ENCODE data around the gene MTTP. TPM values are rescaled to one million over a fixed set of nuclear protein-coding genes. Genes with fewer than 3 reads are reported as not detected.

Gene MTTP
- total and polyA plus RNA-seq, 2 experiments from 2014 or later = 40.1 to 92.2 TPM

- H3K9me2 ChIP-seq (replicated peaks; ENCODE audit: insufficient read depth) = no peaks in the 10 kb centered on the region
- no peaks in the 10 kb centered on the region for H4K20me1 ChIP-seq (ENCODE audit: insufficient read depth, poor library complexity, severe bottlenecking)
- no peaks in the 10 kb centered on the region for H3K27me3 ChIP-seq
- no peaks in the 10 kb centered on the region for H3K4me1 ChIP-seq (ENCODE audit: insufficient read depth)
- no peaks in the 10 kb centered on the region for H3K9me3 ChIP-seq (ENCODE audit: low read depth)
- H3K4me2 ChIP-seq = no peak overlapping the region
- H3K36me3 ChIP-seq (replicated peaks; ENCODE audit: insufficient read depth, low read depth) = no peaks in the 10 kb centered on the region
- H2AFZ ChIP-seq = no peak overlapping the region
- DNase-seq (ENCODE audit: low spot score) = no peak
- TF ChIP-seq, protein P1, sequence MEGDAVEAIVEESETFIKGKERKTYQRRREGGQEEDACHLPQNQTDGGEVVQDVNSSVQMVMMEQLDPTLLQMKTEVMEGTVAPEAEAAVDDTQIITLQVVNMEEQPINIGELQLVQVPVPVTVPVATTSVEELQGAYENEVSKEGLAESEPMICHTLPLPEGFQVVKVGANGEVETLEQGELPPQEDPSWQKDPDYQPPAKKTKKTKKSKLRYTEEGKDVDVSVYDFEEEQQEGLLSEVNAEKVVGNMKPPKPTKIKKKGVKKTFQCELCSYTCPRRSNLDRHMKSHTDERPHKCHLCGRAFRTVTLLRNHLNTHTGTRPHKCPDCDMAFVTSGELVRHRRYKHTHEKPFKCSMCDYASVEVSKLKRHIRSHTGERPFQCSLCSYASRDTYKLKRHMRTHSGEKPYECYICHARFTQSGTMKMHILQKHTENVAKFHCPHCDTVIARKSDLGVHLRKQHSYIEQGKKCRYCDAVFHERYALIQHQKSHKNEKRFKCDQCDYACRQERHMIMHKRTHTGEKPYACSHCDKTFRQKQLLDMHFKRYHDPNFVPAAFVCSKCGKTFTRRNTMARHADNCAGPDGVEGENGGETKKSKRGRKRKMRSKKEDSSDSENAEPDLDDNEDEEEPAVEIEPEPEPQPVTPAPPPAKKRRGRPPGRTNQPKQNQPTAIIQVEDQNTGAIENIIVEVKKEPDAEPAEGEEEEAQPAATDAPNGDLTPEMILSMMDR (IDR thresholded peaks at IDR 0.05; ENCODE audit: poor library complexity) = no peak
- TF ChIP-seq EZH2phosphoT487 (IDR thresholded peaks at IDR 0.05; ENCODE audit: low read depth, severe bottlenecking, unreplicated experiment) (no peak), EZH2 (IDR thresholded peaks at IDR 0.05; ENCODE audit: borderline replicate concordance) (no peak)
- no peak overlapping the region for H3K27ac ChIP-seq
- no peak overlapping the region for H3K4me3 ChIP-seq
- H3K79me2 ChIP-seq = no peaks in the 10 kb centered on the region
- 88% methylated on average over 2 of the region's 2 CpGs for WGBS (ENCODE audit: low lambda C conversion rate, missing lambda C conversion rate)
Measured at GRCh38 chr4:99606716-99607115, 32.1 kb downstream of the MTTP start.

GRCh38 chr4:99608417-99608816 is 33.8 kb downstream of the MTTP start:
- Histone ChIP-seq H3K27me3 (no peaks in the 10 kb centered on the region), H3K4me1 (ENCODE audit: insufficient read depth) (no peaks in the 10 kb centered on the region), H3K36me3 (replicated peaks; ENCODE audit: insufficient read depth, low read depth) (no peaks in the 10 kb centered on the region), H2AFZ (no peak overlapping the region), H3K9me3 (ENCODE audit: low read depth) (no peaks in the 10 kb centered on the region), H4K20me1 (ENCODE audit: insufficient read depth, poor library complexity, severe bottlenecking) (no peaks in the 10 kb centered on the region), H3K4me2 (no peak overlapping the region), H3K9me2 (replicated peaks; ENCODE audit: insufficient read depth) (no peaks in the 10 kb centered on the region), H3K79me2 (no peaks in the 10 kb centered on the region), H3K27ac (no peak overlapping the region), H3K4me3 (no peak overlapping the region)
- 93% methylated on average over 5 of the region's 5 CpGs for WGBS (ENCODE audit: low lambda C conversion rate, missing lambda C conversion rate)
- TF ChIP-seq, protein P1 (IDR thresholded peaks at IDR 0.05; ENCODE audit: poor library complexity) = no peak
- TF ChIP-seq EZH2 (IDR thresholded peaks at IDR 0.05; ENCODE audit: borderline replicate concordance) = no peak
- no peak for TF ChIP-seq EZH2phosphoT487 (IDR thresholded peaks at IDR 0.05; ENCODE audit: low read depth, severe bottlenecking, unreplicated experiment)
- no peak for DNase-seq (ENCODE audit: low spot score)

DNA sequence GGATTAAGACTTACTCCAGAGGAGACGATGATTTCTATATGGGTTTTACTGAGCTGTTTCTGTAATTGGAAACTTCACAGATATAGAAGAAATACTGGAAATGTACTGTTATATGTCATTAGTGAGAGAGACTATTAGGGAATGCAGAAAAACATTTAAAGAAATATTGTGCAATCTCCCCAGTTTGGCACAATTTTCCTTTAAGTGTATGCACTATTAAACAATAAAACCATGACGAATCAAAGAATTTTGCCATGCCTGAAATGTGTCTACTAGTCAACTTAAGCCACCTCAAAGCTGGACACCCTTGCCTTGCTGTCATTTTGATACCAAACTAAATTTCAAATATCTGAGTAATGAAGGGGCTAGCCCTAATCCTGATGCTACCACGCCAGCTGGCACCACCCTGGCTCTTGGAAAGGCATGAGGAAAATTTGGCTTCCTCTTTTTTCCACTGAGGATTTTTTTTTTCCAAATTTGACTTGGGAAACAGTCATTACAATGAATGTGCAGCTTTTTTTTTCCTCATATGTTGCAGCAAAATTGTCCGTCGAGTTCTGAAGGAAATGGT is 36.1 kb downstream of the MTTP start:
- 94% methylated on average over 5 of the region's 5 CpGs for WGBS (ENCODE audit: low lambda C conversion rate, missing lambda C conversion rate)

More for the DNA sequence above, 36.1 kb downstream of the MTTP start:
- H4K20me1 ChIP-seq (ENCODE audit: insufficient read depth, poor library complexity, severe bottlenecking) = no peaks in the 10 kb centered on the region
- H3K9me2 ChIP-seq (replicated peaks; ENCODE audit: insufficient read depth) = no peaks in the 10 kb centered on the region
- H2AFZ ChIP-seq = no peak overlapping the region
- TF ChIP-seq EZH2phosphoT487 (IDR thresholded peaks at IDR 0.05; ENCODE audit: low read depth, severe bottlenecking, unreplicated experiment) (no peak), EZH2 (IDR thresholded peaks at IDR 0.05; ENCODE audit: borderline replicate concordance) (no peak)
- TF ChIP-seq, protein P1 (IDR thresholded peaks at IDR 0.05; ENCODE audit: poor library complexity) = no peak
- H3K27me3 ChIP-seq = no peaks in the 10 kb centered on the region
- H3K9me3 ChIP-seq (ENCODE audit: low read depth) = no peaks in the 10 kb centered on the region
- no peaks in the 10 kb centered on the region for H3K79me2 ChIP-seq
- DNase-seq (ENCODE audit: low spot score) = no peak
- H3K27ac ChIP-seq = no peak overlapping the region
- no peaks in the 10 kb centered on the region for H3K4me1 ChIP-seq (ENCODE audit: insufficient read depth)
- no peak overlapping the region for H3K4me3 ChIP-seq
- no peak overlapping the region for H3K4me2 ChIP-seq
- no peaks in the 10 kb centered on the region for H3K36me3 ChIP-seq (replicated peaks; ENCODE audit: insufficient read depth, low read depth)

Data from hepatocyte (in vitro differentiated cells).